ENCODE data around the gene VWA7.
"Not testable (repeated sequence)": the region's sequence is repeated elsewhere in the genome, so short reads cannot be mapped to it uniquely, and the experiment has no call there.

The VWA7 gene

GRCh38 chr6:31822036-31822821 is 45.1 kb upstream of the VWA7 start:
- H3K79me1 ChIP-seq (ENCODE audit: low read length), result peaks cover 24% of the 10 kb centered on the region

DNA sequence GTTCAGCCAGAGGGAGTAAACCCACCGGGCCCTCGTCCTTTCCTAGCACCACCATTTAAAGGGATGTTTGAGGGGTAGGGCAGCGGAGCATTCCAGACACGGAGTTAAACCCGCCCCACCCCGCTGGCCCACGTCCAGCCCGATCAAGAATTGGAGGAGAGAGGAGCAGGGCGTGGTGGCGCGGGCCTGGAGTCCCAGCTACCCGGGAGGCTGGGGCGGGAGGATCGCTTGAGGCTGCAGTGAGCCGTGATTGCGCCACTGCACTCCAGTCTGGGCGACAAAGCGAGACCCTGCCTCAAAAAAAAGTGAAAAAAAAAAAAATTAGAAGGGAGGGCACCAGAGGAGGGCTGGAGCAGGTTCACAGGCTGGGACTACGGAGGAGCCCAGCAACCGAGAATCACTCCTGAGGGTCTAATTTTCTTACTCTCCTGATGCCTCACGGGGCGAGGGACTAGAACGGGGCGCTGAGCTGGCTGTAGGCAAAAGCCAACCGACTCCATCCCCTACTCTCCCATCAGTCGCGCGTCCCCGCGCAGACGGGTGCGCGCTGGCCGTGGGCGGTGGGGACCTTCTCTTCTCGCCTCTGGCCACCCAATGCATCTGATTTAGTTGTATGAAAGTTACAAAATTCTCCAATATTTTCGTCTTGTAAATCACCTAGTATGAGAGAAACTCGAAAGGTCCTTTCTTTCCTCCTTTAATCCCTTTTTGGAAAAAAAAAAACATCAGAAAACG is 44.3 kb upstream of the VWA7 start:
- no peaks in the 10 kb centered on the region for H3K9me3 ChIP-seq (ENCODE audit: insufficient read depth, low read depth, low read length)
- peak overlapping the region; percentile 44 for H2AFZ ChIP-seq (ENCODE audit: insufficient read depth, low read length, poor library complexity)
- H2BK12ac ChIP-seq (ENCODE audit: low read length), result peak overlapping the region; percentile 10
- peaks cover 20% of the 10 kb centered on the region for H3K79me1 ChIP-seq (ENCODE audit: low read length)
- peaks cover 12 to 22% of the 10 kb centered on the region in 2 experiments for H3K4me1 ChIP-seq (ENCODE audit: control insufficient read depth in 1 of 2, insufficient read depth in 2 of 2, low read length in 2 of 2)
- H4K8ac ChIP-seq (ENCODE audit: low read depth, low read length), result peak overlapping the region; percentile 68
- peak overlapping the region; percentile 46 for H4K12ac ChIP-seq (ENCODE audit: low read depth, low read length)
- no peaks in the 10 kb centered on the region for H3K36me3 ChIP-seq (ENCODE audit: control insufficient read depth in 1 of 2, insufficient read depth in 2 of 2, low read length in 2 of 2)
- peak overlapping the region; percentile 83 for H2BK5ac ChIP-seq (ENCODE audit: low read depth, low read length, poor library complexity)
- peak overlapping the region; percentile 42 for H3K18ac ChIP-seq (ENCODE audit: low read length)
- peak overlapping the region; percentile 44 for H3K9ac ChIP-seq (ENCODE audit: low read length)
- H2AK5ac ChIP-seq (ENCODE audit: low read length), result peak overlapping the region; percentile 38
- H3K4me2 ChIP-seq (ENCODE audit: low read length), result peak overlapping the region; percentile 81
- DNase-seq, result peak; percentile 71 to 74
- H3K79me2 ChIP-seq (ENCODE audit: control insufficient read depth, insufficient read depth, low read length, poor library complexity), result peaks cover 4% of the 10 kb centered on the region
- H3K27ac ChIP-seq (ENCODE audit: low read depth, low read length), result peak overlapping the region; percentile 80
- H3K4ac ChIP-seq (ENCODE audit: low read depth, low read length), result peak overlapping the region; percentile 65
- no peak overlapping the region for H3K23ac ChIP-seq (ENCODE audit: low read length)
- no CpG with 5 or more reads among the region's 39 CpGs for WGBS (ENCODE audit: extremely low coverage, insufficient coverage, insufficient read length)
- peak overlapping the region; percentile 77 for H2BK120ac ChIP-seq (ENCODE audit: insufficient read depth, low read length, poor library complexity)
- peak overlapping the region; percentile 71 for H3K4me3 ChIP-seq (ENCODE audit: low read depth, low read length)
- H3K14ac ChIP-seq (ENCODE audit: low read length), result peak overlapping the region; percentile 88
- H3K27me3 ChIP-seq (ENCODE audit: insufficient read depth, low read length), result no peaks in the 10 kb centered on the region
- H4K91ac ChIP-seq (ENCODE audit: low read depth, low read length), result peak overlapping the region; percentile 73

More at GRCh38 chr6:31822036-31822821, 45.1 kb upstream of the VWA7 start:
- peak; percentile 59 to 68 for DNase-seq
- H4K8ac ChIP-seq (ENCODE audit: low read depth, low read length), result peak overlapping the region; percentile 70
- H3K14ac ChIP-seq (ENCODE audit: low read length), result peak overlapping the region; percentile 58
- H3K36me3 ChIP-seq (ENCODE audit: control insufficient read depth in 1 of 2, insufficient read depth in 2 of 2, low read length in 2 of 2), result no peaks in the 10 kb centered on the region
- peak overlapping the region; percentile 94 for H3K27ac ChIP-seq (ENCODE audit: low read depth, low read length)
- peak overlapping the region; percentile 55 for H2BK5ac ChIP-seq (ENCODE audit: low read depth, low read length, poor library complexity)
- H3K9me3 ChIP-seq (ENCODE audit: insufficient read depth, low read depth, low read length), result no peaks in the 10 kb centered on the region
- peak overlapping the region; percentile 28 for H2BK12ac ChIP-seq (ENCODE audit: low read length)
- no peak overlapping the region for H3K23ac ChIP-seq (ENCODE audit: low read length)
- H3K4ac ChIP-seq (ENCODE audit: low read depth, low read length), result peak overlapping the region; percentile 12
- H3K79me2 ChIP-seq (ENCODE audit: control insufficient read depth, insufficient read depth, low read length, poor library complexity), result peaks cover 4% of the 10 kb centered on the region
- peak overlapping the region; percentile 19 for H2AK5ac ChIP-seq (ENCODE audit: low read length)
- peaks cover 13 to 25% of the 10 kb centered on the region in 2 experiments for H3K4me1 ChIP-seq (ENCODE audit: control insufficient read depth in 1 of 2, insufficient read depth in 2 of 2, low read length in 2 of 2)
- peak overlapping the region; percentile 57 for H3K4me2 ChIP-seq (ENCODE audit: low read length)
- peak overlapping the region; percentile 85 for H3K18ac ChIP-seq (ENCODE audit: low read length)
- H3K9ac ChIP-seq (ENCODE audit: low read length), result peak overlapping the region; percentile 59
- H3K27me3 ChIP-seq (ENCODE audit: insufficient read depth, low read length), result no peaks in the 10 kb centered on the region
- WGBS (ENCODE audit: extremely low coverage, insufficient coverage, insufficient read length), result no CpG with 5 or more reads among the region's 25 CpGs
- peak overlapping the region; percentile 90 for H4K91ac ChIP-seq (ENCODE audit: low read depth, low read length)
- peak overlapping the region; percentile 55 for H3K4me3 ChIP-seq (ENCODE audit: low read depth, low read length)
- H2AFZ ChIP-seq (ENCODE audit: insufficient read depth, low read length, poor library complexity), result no peak overlapping the region
- H4K12ac ChIP-seq (ENCODE audit: low read depth, low read length), result peak overlapping the region; percentile 46
- H2BK120ac ChIP-seq (ENCODE audit: insufficient read depth, low read length, poor library complexity), result peak overlapping the region; percentile 50

- not testable (repeated sequence) for H3K14ac ChIP-seq (ENCODE audit: low read length); H4K12ac ChIP-seq (ENCODE audit: low read depth, low read length); H3K27me3 ChIP-seq (ENCODE audit: insufficient read depth, low read length); H3K4me3 ChIP-seq (ENCODE audit: low read depth, low read length); H2BK5ac ChIP-seq (ENCODE audit: low read depth, low read length, poor library complexity); H3K23ac ChIP-seq (ENCODE audit: low read length); H3K79me2 ChIP-seq (ENCODE audit: control insufficient read depth, insufficient read depth, low read length, poor library complexity); H3K9ac ChIP-seq (ENCODE audit: low read length); H2AK5ac ChIP-seq (ENCODE audit: low read length); H3K4ac ChIP-seq (ENCODE audit: low read depth, low read length); H3K9me3 ChIP-seq (ENCODE audit: insufficient read depth, low read depth, low read length); H2BK12ac ChIP-seq (ENCODE audit: low read length); H4K8ac ChIP-seq (ENCODE audit: low read depth, low read length); H3K27ac ChIP-seq (ENCODE audit: low read depth, low read length); H2BK120ac ChIP-seq (ENCODE audit: insufficient read depth, low read length, poor library complexity); H3K4me2 ChIP-seq (ENCODE audit: low read length); H3K18ac ChIP-seq (ENCODE audit: low read length); H2AFZ ChIP-seq (ENCODE audit: insufficient read depth, low read length, poor library complexity); DNase-seq; H3K36me3 ChIP-seq (ENCODE audit: control insufficient read depth in 1 of 2, insufficient read depth in 2 of 2, low read length in 2 of 2); H4K91ac ChIP-seq (ENCODE audit: low read depth, low read length)
- WGBS (ENCODE audit: extremely low coverage, insufficient coverage, insufficient read length), result no CpG with 5 or more reads among the region's 10 CpGs
- H3K79me1 ChIP-seq (ENCODE audit: low read length), result peaks cover 15% of the 10 kb centered on the region
- H3K4me1 ChIP-seq (ENCODE audit: control insufficient read depth in 1 of 2, insufficient read depth in 2 of 2, low read length in 2 of 2), result peaks cover 7 to 17% of the 10 kb centered on the region in 2 experiments
These were observed 43.3 kb upstream of the VWA7 start for GRCh38 chr6:31820399-31820798.

GRCh38 chr6:31819871-31820299 is 42.8 kb upstream of the VWA7 start:
- Histone ChIP-seq H3K4me2 (ENCODE audit: low read length) (no peak overlapping the region), H3K14ac (ENCODE audit: low read length) (no peak overlapping the region), H3K27me3 (ENCODE audit: insufficient read depth, low read length) (no peaks in the 10 kb centered on the region), H3K9me3 (ENCODE audit: insufficient read depth, low read depth, low read length) (no peaks in the 10 kb centered on the region), H3K9ac (ENCODE audit: low read length) (no peak overlapping the region), H2AK5ac (ENCODE audit: low read length) (no peak overlapping the region), H2AFZ (ENCODE audit: insufficient read depth, low read length, poor library complexity) (no peak overlapping the region), H3K23ac (ENCODE audit: low read length) (no peak overlapping the region), H4K8ac (ENCODE audit: low read depth, low read length) (no peak overlapping the region), H2BK5ac (ENCODE audit: low read depth, low read length, poor library complexity) (no peak overlapping the region), H3K4me1 (ENCODE audit: control insufficient read depth in 1 of 2, insufficient read depth in 2 of 2, low read length in 2 of 2) (peaks cover 7 to 17% of the 10 kb centered on the region in 2 experiments), H3K36me3 (ENCODE audit: control insufficient read depth in 1 of 2, insufficient read depth in 2 of 2, low read length in 2 of 2) (no peaks in the 10 kb centered on the region), H3K18ac (ENCODE audit: low read length) (no peak overlapping the region), H2BK120ac (ENCODE audit: insufficient read depth, low read length, poor library complexity) (no peak overlapping the region), H4K12ac (ENCODE audit: low read depth, low read length) (no peak overlapping the region), H3K4me3 (ENCODE audit: low read depth, low read length) (no peak overlapping the region), H3K4ac (ENCODE audit: low read depth, low read length) (no peak overlapping the region), H3K27ac (ENCODE audit: low read depth, low read length) (no peak overlapping the region), H2BK12ac (ENCODE audit: low read length) (no peak overlapping the region), H4K91ac (ENCODE audit: low read depth, low read length) (no peak overlapping the region), H3K79me1 (ENCODE audit: low read length) (peaks cover 16% of the 10 kb centered on the region), H3K79me2 (ENCODE audit: control insufficient read depth, insufficient read depth, low read length, poor library complexity) (peaks cover 4% of the 10 kb centered on the region)
- peak in 1 of 2 donors; percentile 11 for DNase-seq
